Psoas muscle (tissue), 8 donors: ENCODE measurements around the gene TTBK1. TPM values are rescaled to one million over a fixed set of nuclear protein-coding genes. Genes with fewer than 3 reads are reported as not detected.

Experiments used
- ATAC-seq, 4 donors: fragments of 200-7000 bp; cut with Tn5 transposase; one replicate each; pipeline ENCODE4 v1.9.1; 2020; ENCODE audit warnings: moderate library complexity in 3 of 4, mild to moderate bottlenecking in 2 of 4
- DNase-seq, 2 donors: peaks; one replicate each; pipeline ENCODE4 v3.0.0-alpha.2; 2020
- H3K27ac ChIP-seq: fragments of 200-600 bp; one replicate; pipeline ENCODE4 v1.8.0; 2022
- H3K27me3 ChIP-seq, 3 donors: fragments of 200-600 bp in 1 of 3; one replicate each; pipeline versions ENCODE4 v1.6.1 to v1.8.0; 2013 to 2022; ENCODE audit warnings: low read length in 2 of 3, mild to moderate bottlenecking in 2 of 3, moderate library complexity in 1 of 3; ENCODE audit not compliant: insufficient read depth in 3 of 3
- H3K36me3 ChIP-seq, 2 donors: fragments of 200-600 bp in 1 of 2; one replicate each; pipeline versions ENCODE4 v1.6.1 to v1.8.0; 2013 to 2022; ENCODE audit warnings: low read depth in 1 of 2, mild to moderate bottlenecking in 1 of 2, moderate library complexity in 1 of 2; ENCODE audit not compliant: insufficient read depth in 1 of 2
- H3K4me1 ChIP-seq: fragments of 200-600 bp; one replicate; pipeline ENCODE4 v1.8.0; 2022
- H3K4me3 ChIP-seq: fragments of 200-600 bp; one replicate; pipeline ENCODE4 v1.8.0; 2022; ENCODE audit warnings: mild to moderate bottlenecking
- H3K9me3 ChIP-seq: fragments of 200-600 bp; one replicate; pipeline ENCODE4 v1.8.0; 2022
- WGBS, 3 donors: extraction: QIAGEN DNeasy Blood & Tissue Kit; methylation state at CpG; one replicate each; pipeline versions ENCODE4 v1.1.6 to v1.1.7; 2013; 5-methylcytosine and 5-hydroxymethylcytosine counted together
- intact Hi-C, 2 donors: fragments of 100-400 bp; cut with DNase I; formaldehyde crosslinking; loops; one replicate each; pipeline versions ENCODE4 v1.11.0 to v1.14.2; 2022
- long read RNA-seq, 2 donors: library from polyadenylated mRNA; unstranded; transcript quantifications; one replicate each; pipeline ENCODE4 v2.0.0, GENCODE V29; 2021
- polyA plus RNA-seq, 3 donors: library from polyadenylated mRNA; stranded (reverse); fragments of 200-250 nt; gene quantifications; one replicate each; pipeline ENCODE4 v1.2.3, GENCODE V29; 2013
- total RNA-seq, 4 donors: library from RNA; stranded (reverse); fragmentation: NEBNext Ultra II Directional in 2 of 4; extraction: Animal tissue kit (Norgen Biotek cat#: 25700) in 2 of 4; gene quantifications; one replicate each; pipeline versions ENCODE4 v1.2.1 to v1.2.4, GENCODE V29; 2021 to 2023
- TF ChIP-seq, protein P1 (sequence below): fragments of 200-600 bp; IDR thresholded peaks from one replicate; pipeline ENCODE4 v1.8.0; 2022; ENCODE audit warnings: antibody characterized with exemption
- donor health status: healthy with polysubstance abuse.
- donor health status: DM: no; HTN: no; CAD: no; lungs with moderate emphysema.
- donor health status: Bipolar disorder and iron deficiency.
- donor health status: healthy.
- donor health status: DM: yes; HTN: yes; CAD: no.
- donor health status: DM: no; HTN: no; CAD: no.
- donor health status: DM: no; HTN: no; CAD: no.
- donor health status: DM: yes; HTN: yes; CAD: no.

TTBK1 gene
- total RNA-seq (not detected), polyA plus RNA-seq (under 1 TPM in 2 of 3 donors, not detected in 1; 0.01 to 0.03 TPM)
- long read RNA-seq, donor 1, result 0 reads
- long read RNA-seq, donor 2, result 0 reads

DNA sequence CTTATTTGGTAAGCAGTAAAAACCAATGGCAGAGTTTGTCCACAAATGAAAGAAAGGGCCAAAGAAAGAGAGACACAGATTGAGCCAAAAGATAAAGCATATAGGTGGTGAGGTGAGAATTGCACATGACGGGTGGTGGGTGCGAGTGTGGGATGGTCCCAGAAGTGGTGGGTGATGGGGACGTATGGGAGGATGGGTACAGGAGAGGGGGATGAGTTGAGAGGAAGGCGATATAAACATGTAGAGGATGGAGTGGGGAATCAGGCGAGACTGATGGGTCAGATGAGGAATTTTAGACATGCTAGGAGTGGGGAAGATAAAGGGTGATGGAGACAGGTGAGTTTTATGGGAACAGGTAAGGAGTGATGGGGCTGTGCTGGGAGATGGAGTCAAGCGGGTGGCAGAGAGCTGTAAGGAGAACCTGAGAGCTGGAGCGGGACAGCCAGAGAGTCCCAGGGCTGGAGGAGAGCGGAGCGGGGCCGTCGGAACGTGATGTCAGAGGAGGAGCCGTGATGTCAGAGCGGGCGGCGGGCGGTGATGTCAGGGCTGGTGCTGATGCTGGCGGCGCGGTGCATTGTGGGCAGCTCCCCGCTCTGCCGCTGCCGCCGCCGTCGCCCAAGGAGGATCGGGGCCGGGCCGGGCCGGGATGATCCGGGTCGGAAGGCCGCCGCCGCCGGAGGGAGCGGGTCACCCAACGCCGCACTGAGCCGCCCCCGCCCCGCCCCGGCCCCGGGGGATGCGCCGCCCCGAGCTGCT, at the start of gene TTBK1:
Gene TTBK1, plus strand, starts transcription at position 574 of the 756 bp plus-strand sequence. CDS start 3,180 bp downstream, outside the sequence.
- peak in 1 of 2 donors; percentile 50 for DNase-seq

GRCh38 chr6:43193929-43194328, 49.4 kb upstream of the TTBK1 start:
- H3K4me3 ChIP-seq, result no peak overlapping the region
- no peaks in the 10 kb centered on the region for H3K27me3 ChIP-seq
- intact Hi-C loops, result no loop called here
- peaks cover 0 to 89% of the 10 kb centered on the region in 2 donors for H3K36me3 ChIP-seq
- ATAC-seq (no peak), DNase-seq (no peak)
- H3K4me1 ChIP-seq, result no peaks in the 10 kb centered on the region
- H3K27ac ChIP-seq, result no peak overlapping the region
- TF ChIP-seq, protein P1, sequence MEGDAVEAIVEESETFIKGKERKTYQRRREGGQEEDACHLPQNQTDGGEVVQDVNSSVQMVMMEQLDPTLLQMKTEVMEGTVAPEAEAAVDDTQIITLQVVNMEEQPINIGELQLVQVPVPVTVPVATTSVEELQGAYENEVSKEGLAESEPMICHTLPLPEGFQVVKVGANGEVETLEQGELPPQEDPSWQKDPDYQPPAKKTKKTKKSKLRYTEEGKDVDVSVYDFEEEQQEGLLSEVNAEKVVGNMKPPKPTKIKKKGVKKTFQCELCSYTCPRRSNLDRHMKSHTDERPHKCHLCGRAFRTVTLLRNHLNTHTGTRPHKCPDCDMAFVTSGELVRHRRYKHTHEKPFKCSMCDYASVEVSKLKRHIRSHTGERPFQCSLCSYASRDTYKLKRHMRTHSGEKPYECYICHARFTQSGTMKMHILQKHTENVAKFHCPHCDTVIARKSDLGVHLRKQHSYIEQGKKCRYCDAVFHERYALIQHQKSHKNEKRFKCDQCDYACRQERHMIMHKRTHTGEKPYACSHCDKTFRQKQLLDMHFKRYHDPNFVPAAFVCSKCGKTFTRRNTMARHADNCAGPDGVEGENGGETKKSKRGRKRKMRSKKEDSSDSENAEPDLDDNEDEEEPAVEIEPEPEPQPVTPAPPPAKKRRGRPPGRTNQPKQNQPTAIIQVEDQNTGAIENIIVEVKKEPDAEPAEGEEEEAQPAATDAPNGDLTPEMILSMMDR, result no peak
- WGBS, 3 donors, result 88 to 93% (median 90%) methylated on average over 5 of the region's 5 CpGs
- H3K9me3 ChIP-seq, result no peaks in the 10 kb centered on the region

More for the DNA sequence above, at the start of gene TTBK1:
- peaks cover 0 to 57% (median 15%) of the 10 kb centered on the region in 3 donors for H3K27me3 ChIP-seq
- no peaks in the 10 kb centered on the region for H3K36me3 ChIP-seq
- intact Hi-C loops, result no loop called here
- WGBS, 3 donors, result 8 to 43% (median 27%) methylated on average over 7 to 47 of the region's 47 CpGs
- no peak within 1 kb of the TSS for H3K4me3 ChIP-seq
- H3K27ac ChIP-seq, result no peak within 1 kb of the TSS
- no peaks in the 10 kb centered on the region for H3K4me1 ChIP-seq
- no peak for ATAC-seq
- TF ChIP-seq, protein P1, result no peak
- H3K9me3 ChIP-seq, result no peaks in the 10 kb centered on the region

- DNase-seq (no peak), ATAC-seq (no peak)
- Histone ChIP-seq H3K27ac (no peak overlapping the region), H3K4me3 (no peak overlapping the region), H3K9me3 (no peaks in the 10 kb centered on the region), H3K4me1 (no peaks in the 10 kb centered on the region), H3K27me3 (no peaks in the 10 kb centered on the region), H3K36me3 (peaks cover 0 to 93% of the 10 kb centered on the region in 2 donors)
- intact Hi-C loops, result no loop called here
- WGBS, 3 donors, result 55 to 72% (median 59%) methylated on average over 5 of the region's 5 CpGs
- TF ChIP-seq, protein P1, result no peak
Measured at GRCh38 chr6:43196337-43196736, 46.9 kb upstream of the TTBK1 start.

DNA sequence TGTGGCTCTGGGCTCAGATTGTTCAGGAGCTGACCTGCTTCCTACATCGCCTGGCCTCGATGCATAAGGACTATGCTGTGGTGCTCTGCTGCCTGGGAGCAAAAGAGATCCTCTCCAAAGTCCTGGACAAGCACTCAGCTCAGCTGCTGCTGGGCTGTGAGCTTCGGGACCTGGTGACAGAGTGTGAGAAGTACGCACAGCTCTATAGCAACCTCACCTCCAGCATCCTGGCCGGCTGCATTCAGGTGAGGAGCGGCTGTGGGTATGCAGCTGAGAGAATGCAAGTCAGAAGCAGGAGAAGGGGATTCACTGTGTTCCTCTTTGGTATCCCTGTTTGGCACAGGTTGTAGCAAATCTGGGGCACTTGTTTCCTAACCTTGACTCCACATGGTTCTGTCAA, 43.4 kb upstream of the TTBK1 start:
- intact Hi-C loops, result no loop called here
- no peak for ATAC-seq
- peaks cover 0 to 90% of the 10 kb centered on the region in 2 donors for H3K36me3 ChIP-seq

More for the DNA sequence above, 43.4 kb upstream of the TTBK1 start:
- WGBS, 3 donors, result 87 to 89% (median 88%) methylated on average over 6 of the region's 6 CpGs
- no peak for DNase-seq
- no peaks in the 10 kb centered on the region for H3K4me1 ChIP-seq
- H3K27ac ChIP-seq, result no peak overlapping the region
- H3K4me3 ChIP-seq, result no peak overlapping the region
- H3K27me3 ChIP-seq, result no peaks in the 10 kb centered on the region
- H3K9me3 ChIP-seq, result no peaks in the 10 kb centered on the region
- TF ChIP-seq, protein P1, result no peak
